Mesodermal cell (in vitro differentiated cells): Measurements from ENCODE around the gene ARID5A.
A peak's percentile ranks its signal among the peaks of the same experiment; 100 is the strongest.

Source experiments
- H3K27ac ChIP-seq: 2 replicates; pipeline ENCODE4 v1.7.0; 2013; ENCODE audit warnings: mild to moderate bottlenecking, low read depth, low read length, moderate library complexity; ENCODE audit not compliant: severe bottlenecking
- H3K36me3 ChIP-seq: 2 replicates; pipeline ENCODE4 v1.7.1; 2013; ENCODE audit warnings: mild to moderate bottlenecking, low read length, moderate library complexity; ENCODE audit not compliant: control insufficient read depth, insufficient read depth
- H3K4me1 ChIP-seq: one replicate; pipeline ENCODE4 v1.7.1; 2013; ENCODE audit warnings: mild to moderate bottlenecking, low read length; ENCODE audit not compliant: insufficient read depth, control insufficient read depth, poor library complexity, severe bottlenecking
- H3K4me3 ChIP-seq: 2 replicates; pipeline ENCODE4 v1.7.0; 2013; ENCODE audit warnings: low read length, control low read depth, mild to moderate bottlenecking; ENCODE audit not compliant: insufficient read depth, poor library complexity, severe bottlenecking; ENCODE audit errors: extremely low read depth
- H3K9me3 ChIP-seq: 2 replicates; pipeline ENCODE4 v1.7.1; 2013; ENCODE audit warnings: mild to moderate bottlenecking, low read length, moderate library complexity; ENCODE audit not compliant: control insufficient read depth
- WGBS, 2 experiments: methylation state at CpG; one replicate each; pipeline ENCODE4 v1.1.5; 2013; ENCODE audit warnings: missing lambda C conversion rate in 2 of 2; ENCODE audit not compliant: insufficient coverage in 2 of 2; 5-methylcytosine and 5-hydroxymethylcytosine counted together

The ARID5A gene

GRCh38 chr2:96520697-96521096 lies 15.9 kb upstream of the ARID5A start:
- Histone ChIP-seq H3K27ac (no peak overlapping the region), H3K4me1 (no peaks in the 10 kb centered on the region), H3K36me3 (no peaks in the 10 kb centered on the region), H3K9me3 (peaks cover 3% of the 10 kb centered on the region), H3K4me3 (no peak overlapping the region)
- WGBS, 2 experiments: 88 to 100% methylated on average over 3 of the region's 3 CpGs

DNA sequence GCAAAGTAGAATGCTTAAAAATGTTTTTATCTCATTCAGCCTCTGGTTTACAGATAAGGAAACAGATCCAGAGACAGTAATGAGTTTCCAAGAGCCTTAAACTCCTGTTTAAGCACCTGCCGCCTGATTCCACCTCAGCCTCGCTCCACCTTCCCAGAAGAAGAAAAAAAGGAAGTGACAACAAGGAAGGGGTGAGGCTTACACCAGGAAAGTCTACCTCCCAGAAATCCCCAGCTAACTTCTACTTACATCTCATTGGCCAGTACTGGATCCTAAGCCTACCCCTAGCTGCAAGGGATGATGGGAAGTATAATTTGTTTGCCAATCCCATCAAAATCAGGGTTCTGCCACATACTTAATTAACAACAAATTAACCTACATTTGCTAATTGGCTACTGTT lies 15.3 kb upstream of the ARID5A start:
- no peaks in the 10 kb centered on the region for H3K4me1 ChIP-seq
- 100% methylated on average over 1 of the region's 2 CpGs; no CpG with 5 or more reads in 1 of the 2 experiments for WGBS, 2 experiments
- H3K4me3 ChIP-seq: no peak overlapping the region
- peaks cover 3% of the 10 kb centered on the region for H3K9me3 ChIP-seq
- H3K27ac ChIP-seq: no peak overlapping the region
- H3K36me3 ChIP-seq: no peaks in the 10 kb centered on the region

DNA sequence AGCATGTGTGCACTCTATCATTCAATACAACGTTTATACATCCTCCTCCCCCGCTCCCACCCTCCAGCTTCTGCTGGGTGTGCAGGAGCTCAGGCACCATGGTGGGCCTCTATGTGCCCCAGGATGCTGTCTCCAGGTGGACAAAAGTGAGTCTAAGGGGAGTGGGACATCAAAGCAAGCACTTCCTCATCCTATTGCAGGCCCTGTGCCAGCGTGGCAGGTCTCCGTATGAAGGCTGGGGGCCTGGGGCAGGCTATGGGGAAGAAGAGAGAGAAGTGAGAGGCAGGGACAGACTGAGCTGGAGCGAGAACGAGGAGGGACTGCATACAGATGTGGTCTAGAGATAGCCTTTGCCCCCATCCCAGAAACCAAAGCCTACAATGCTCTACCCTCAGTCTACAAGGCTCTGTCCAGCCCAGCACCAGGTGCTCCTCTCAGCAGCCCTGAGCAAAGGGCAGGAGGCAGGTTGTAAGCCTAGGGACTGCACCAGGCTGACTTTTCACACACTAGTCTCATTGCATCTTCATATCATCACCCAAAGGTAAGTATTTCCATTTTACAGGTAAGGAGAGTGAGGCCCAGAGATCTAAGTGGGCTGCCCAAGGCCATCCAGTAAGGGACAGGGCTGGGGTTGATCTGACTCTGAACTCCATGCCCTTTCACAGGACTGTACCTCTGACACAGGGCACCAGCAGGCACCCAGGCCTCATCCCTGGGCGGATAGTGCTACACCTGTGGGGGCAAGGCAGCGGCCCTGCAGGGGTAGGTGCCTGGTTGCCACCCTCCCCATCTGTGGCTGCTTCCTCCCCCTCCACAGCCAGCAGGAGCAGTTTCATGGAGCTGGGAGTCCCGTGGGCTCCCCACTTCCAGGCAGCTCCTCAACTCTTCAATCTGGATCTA lies 14.0 kb upstream of the ARID5A start:
- Histone ChIP-seq H3K36me3 (no peaks in the 10 kb centered on the region), H3K4me1 (no peaks in the 10 kb centered on the region), H3K9me3 (no peaks in the 10 kb centered on the region), H3K4me3 (no peak overlapping the region), H3K27ac (no peak overlapping the region)
- whole genome bisulfite sequencing, 2 experiments: 86 to 100% methylated on average over 1 to 6 of the region's 9 CpGs

GRCh38 chr2:96523659-96524481 lies 12.7 kb upstream of the ARID5A start:
- Histone ChIP-seq H3K4me1 (peaks cover 12% of the 10 kb centered on the region), H3K27ac (no peak overlapping the region), H3K4me3 (no peak overlapping the region), H3K36me3 (no peaks in the 10 kb centered on the region), H3K9me3 (no peaks in the 10 kb centered on the region)
- 83 to 90% methylated on average over 9 to 10 of the region's 11 CpGs for WGBS, 2 experiments

GRCh38 chr2:96524482-96525210 lies 11.9 kb upstream of the ARID5A start:
- peaks cover 13% of the 10 kb centered on the region for H3K4me1 ChIP-seq
- H3K4me3 ChIP-seq: no peak overlapping the region
- WGBS, 2 experiments: 80 to 89% methylated on average over 14 of the region's 15 CpGs
- no peak overlapping the region for H3K27ac ChIP-seq
- no peaks in the 10 kb centered on the region for H3K9me3 ChIP-seq
- H3K36me3 ChIP-seq: no peaks in the 10 kb centered on the region

DNA sequence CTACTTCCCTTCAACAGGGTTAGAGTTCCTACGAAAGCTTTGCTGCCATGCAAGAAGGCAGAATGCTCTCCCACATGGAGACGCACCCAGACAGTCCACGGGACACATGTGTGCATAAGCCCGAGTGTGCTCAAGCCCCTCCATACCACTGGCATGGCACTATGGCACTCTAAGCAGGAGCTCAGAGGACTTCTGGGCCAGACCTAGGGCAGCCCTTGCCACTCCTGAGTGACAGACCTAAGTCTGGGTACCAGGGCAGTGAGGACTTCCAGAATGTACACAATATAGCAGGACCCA lies 11.4 kb upstream of the ARID5A start:
- Histone ChIP-seq H3K27ac (no peak overlapping the region), H3K36me3 (no peaks in the 10 kb centered on the region), H3K4me1 (peaks cover 13% of the 10 kb centered on the region), H3K4me3 (no peak overlapping the region), H3K9me3 (no peaks in the 10 kb centered on the region)
- WGBS, 2 experiments: 90 to 96% methylated on average over 4 of the region's 4 CpGs

GRCh38 chr2:96526101-96526591 lies 10.4 kb upstream of the ARID5A start:
- Histone ChIP-seq H3K9me3 (no peaks in the 10 kb centered on the region), H3K27ac (no peak overlapping the region), H3K36me3 (no peaks in the 10 kb centered on the region), H3K4me3 (no peak overlapping the region), H3K4me1 (peaks cover 22% of the 10 kb centered on the region)
- WGBS, 2 experiments: 95% methylated on average over 12 of the region's 12 CpGs

DNA sequence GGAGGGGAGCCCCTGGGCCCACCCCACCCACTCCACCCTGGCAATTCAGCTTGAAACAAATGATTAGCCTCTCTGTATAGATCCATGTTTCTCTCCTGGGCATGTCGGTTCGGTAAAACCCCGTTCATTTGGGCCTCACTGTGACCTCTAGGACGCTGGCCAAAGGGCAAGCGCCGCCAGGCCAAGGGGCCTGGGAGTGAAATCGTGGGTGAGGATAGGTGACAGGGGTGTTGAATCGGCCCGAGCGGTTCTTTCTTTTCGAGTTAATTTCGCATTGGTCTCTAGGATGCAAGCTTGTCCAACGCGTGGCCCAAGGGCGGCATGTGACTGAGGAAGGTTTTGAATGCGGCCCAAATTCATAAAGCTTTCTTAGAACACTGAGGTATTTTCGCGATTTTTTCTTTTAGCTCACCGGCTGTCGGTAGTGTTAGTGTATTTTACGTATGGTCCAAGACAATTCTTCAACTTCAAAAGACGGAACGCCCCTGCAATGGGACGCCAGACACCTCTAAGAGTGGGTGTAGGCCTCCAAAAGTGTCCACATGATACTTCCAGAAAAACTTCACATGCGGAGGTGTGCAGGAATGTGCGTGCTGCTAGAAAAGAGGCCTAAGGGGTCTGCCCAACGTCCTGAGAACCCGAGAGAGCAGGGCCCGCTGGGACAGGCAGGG lies 9.8 kb upstream of the ARID5A start:
- Histone ChIP-seq H3K4me3 (peak overlapping the region; percentile 21), H3K9me3 (no peaks in the 10 kb centered on the region)

GRCh38 chr2:96527286-96528005 lies 9.1 kb upstream of the ARID5A start:
- WGBS, 2 experiments: 7 to 12% methylated on average over 23 to 31 of the region's 51 CpGs

More for the DNA sequence above, 9.8 kb upstream of the ARID5A start:
- no peak overlapping the region for H3K27ac ChIP-seq
- WGBS, 2 experiments: 84 to 85% methylated on average over 24 to 28 of the region's 29 CpGs
- peaks cover 24% of the 10 kb centered on the region for H3K4me1 ChIP-seq
- no peaks in the 10 kb centered on the region for H3K36me3 ChIP-seq

More at GRCh38 chr2:96527286-96528005, 9.1 kb upstream of the ARID5A start:
- Histone ChIP-seq H3K36me3 (no peaks in the 10 kb centered on the region), H3K4me1 (peaks cover 26% of the 10 kb centered on the region), H3K4me3 (peak overlapping the region; percentile 22), H3K27ac (no peak overlapping the region), H3K9me3 (no peaks in the 10 kb centered on the region)
